ENCODE measurements around the gene SCN11A.

Gene SCN11A

GRCh38 chr3:39052583-39052982 lies 839 bp upstream of the SCN11A start:
- no peak for TF ChIP-seq FOXP2 (optimal IDR thresholded peaks at IDR 0.05; ENCODE audit: borderline replicate concordance, extremely low read depth, extremely low read length, insufficient read depth)
- TF ChIP-seq TAF1 (IDR thresholded peaks at IDR 0.05; ENCODE audit: borderline replicate concordance, insufficient read depth, low read length) = no peak
- no peak for TF ChIP-seq POLR2AphosphoS5 (IDR thresholded peaks at IDR 0.05; ENCODE audit: low read depth, low read length)
- TF ChIP-seq REST (IDR thresholded peaks at IDR 0.05; ENCODE audit: insufficient read depth in 1 of 2, low read depth in 2 of 2, low read length in 2 of 2) = no peak
- no peak for TF ChIP-seq SIN3A (IDR thresholded peaks at IDR 0.05; ENCODE audit: borderline replicate concordance, insufficient read depth, low read length)

- TF ChIP-seq FOXP2 (optimal IDR thresholded peaks at IDR 0.05; ENCODE audit: borderline replicate concordance, extremely low read depth, extremely low read length, insufficient read depth) (no peak), POLR2AphosphoS5 (IDR thresholded peaks at IDR 0.05; ENCODE audit: low read depth, low read length) (no peak)
Observed at GRCh38 chr3:39050029-39050428, 1.7 kb downstream of the SCN11A start.

- TF ChIP-seq POLR2AphosphoS5 (IDR thresholded peaks at IDR 0.05; ENCODE audit: low read depth, low read length) (no peak), FOXP2 (optimal IDR thresholded peaks at IDR 0.05; ENCODE audit: borderline replicate concordance, extremely low read depth, extremely low read length, insufficient read depth) (no peak), SIN3A (IDR thresholded peaks at IDR 0.05; ENCODE audit: borderline replicate concordance, insufficient read depth, low read length) (no peak), REST (IDR thresholded peaks at IDR 0.05; ENCODE audit: insufficient read depth in 1 of 2, low read depth in 2 of 2, low read length in 2 of 2) (no peak), TAF1 (IDR thresholded peaks at IDR 0.05; ENCODE audit: borderline replicate concordance, insufficient read depth, low read length) (no peak)
Observed at GRCh38 chr3:39038165-39038564, 13.6 kb downstream of the SCN11A start.

- TF ChIP-seq REST (IDR thresholded peaks at IDR 0.05; ENCODE audit: insufficient read depth in 1 of 2, low read depth in 2 of 2, low read length in 2 of 2) = no peak
- no peak for TF ChIP-seq SIN3A (IDR thresholded peaks at IDR 0.05; ENCODE audit: borderline replicate concordance, insufficient read depth, low read length)
- TF ChIP-seq FOXP2 (optimal IDR thresholded peaks at IDR 0.05; ENCODE audit: borderline replicate concordance, extremely low read depth, extremely low read length, insufficient read depth) = no peak
- no peak for TF ChIP-seq TAF1 (IDR thresholded peaks at IDR 0.05; ENCODE audit: borderline replicate concordance, insufficient read depth, low read length)
- no peak for TF ChIP-seq POLR2AphosphoS5 (IDR thresholded peaks at IDR 0.05; ENCODE audit: low read depth, low read length)
Observed at GRCh38 chr3:39029556-39029955, 22.2 kb downstream of the SCN11A start.

- TF ChIP-seq REST (IDR thresholded peaks at IDR 0.05; ENCODE audit: insufficient read depth in 1 of 2, low read depth in 2 of 2, low read length in 2 of 2) (no peak), SIN3A (IDR thresholded peaks at IDR 0.05; ENCODE audit: borderline replicate concordance, insufficient read depth, low read length) (no peak), TAF1 (IDR thresholded peaks at IDR 0.05; ENCODE audit: borderline replicate concordance, insufficient read depth, low read length) (no peak), POLR2AphosphoS5 (IDR thresholded peaks at IDR 0.05; ENCODE audit: low read depth, low read length) (no peak), FOXP2 (optimal IDR thresholded peaks at IDR 0.05; ENCODE audit: borderline replicate concordance, extremely low read depth, extremely low read length, insufficient read depth) (no peak)
Observed at GRCh38 chr3:39028546-39028945, 23.2 kb downstream of the SCN11A start.

Measured in PFSK-1 (cell line).